GM12874 (cell line): ENCODE results near the gene PCNX2.

Experiments
- TF ChIP-seq, protein P1 (sequence below): IDR thresholded peaks from 2 replicates; pipeline ENCODE4 v1.5.1; 2011; ENCODE audit warnings: low read depth, mild to moderate bottlenecking, control low read depth, low read length, moderate library complexity; ENCODE audit not compliant: insufficient read depth

PCNX2 gene

DNA sequence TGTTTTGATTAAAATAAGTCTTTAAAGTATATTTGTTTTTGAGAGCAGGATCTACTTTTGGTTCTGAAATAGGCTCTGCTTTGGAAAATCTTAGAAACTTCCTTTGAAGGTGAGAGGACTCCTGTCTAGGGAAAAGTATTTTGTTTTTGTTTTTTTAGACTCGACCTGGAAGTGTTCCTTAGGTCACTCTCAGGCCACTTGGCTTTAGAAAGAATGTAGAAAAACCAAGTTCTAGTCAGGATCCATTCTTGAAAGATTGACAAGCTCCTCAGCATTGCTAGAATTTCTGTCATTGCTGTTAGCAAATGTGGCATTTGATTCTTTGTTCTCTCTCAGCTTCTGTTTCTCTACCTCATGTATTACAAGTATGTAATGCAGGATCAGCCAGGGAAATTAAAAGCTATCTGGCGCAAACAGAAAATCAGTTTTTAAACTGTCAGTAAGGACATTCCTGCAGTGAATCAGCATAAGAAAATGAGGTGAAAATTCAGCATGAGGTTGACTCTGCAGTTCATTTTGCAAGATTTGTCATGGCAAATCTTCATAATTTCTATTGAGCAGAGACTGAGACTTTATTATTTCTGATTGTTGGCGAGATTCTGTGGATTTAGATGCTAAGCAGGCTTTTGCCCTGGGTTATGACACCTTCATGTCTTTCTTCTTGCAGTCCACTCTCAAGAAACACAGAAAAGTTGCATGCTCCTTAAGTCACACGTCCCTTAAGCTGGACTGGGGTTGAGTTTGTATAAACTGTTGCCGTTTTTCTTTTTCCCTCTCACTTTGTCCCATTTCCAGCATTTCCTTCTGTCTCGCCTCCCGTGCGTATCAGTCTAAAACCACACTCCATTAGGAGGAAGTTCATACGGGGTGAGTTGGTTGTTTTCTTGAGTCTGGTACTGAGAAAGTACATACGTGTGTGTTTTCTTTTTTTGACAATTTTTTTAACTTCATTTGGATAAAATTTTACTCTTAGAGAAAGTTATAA lies 332.5 kb downstream of the PCNX2 start:
- TF ChIP-seq, protein P1, sequence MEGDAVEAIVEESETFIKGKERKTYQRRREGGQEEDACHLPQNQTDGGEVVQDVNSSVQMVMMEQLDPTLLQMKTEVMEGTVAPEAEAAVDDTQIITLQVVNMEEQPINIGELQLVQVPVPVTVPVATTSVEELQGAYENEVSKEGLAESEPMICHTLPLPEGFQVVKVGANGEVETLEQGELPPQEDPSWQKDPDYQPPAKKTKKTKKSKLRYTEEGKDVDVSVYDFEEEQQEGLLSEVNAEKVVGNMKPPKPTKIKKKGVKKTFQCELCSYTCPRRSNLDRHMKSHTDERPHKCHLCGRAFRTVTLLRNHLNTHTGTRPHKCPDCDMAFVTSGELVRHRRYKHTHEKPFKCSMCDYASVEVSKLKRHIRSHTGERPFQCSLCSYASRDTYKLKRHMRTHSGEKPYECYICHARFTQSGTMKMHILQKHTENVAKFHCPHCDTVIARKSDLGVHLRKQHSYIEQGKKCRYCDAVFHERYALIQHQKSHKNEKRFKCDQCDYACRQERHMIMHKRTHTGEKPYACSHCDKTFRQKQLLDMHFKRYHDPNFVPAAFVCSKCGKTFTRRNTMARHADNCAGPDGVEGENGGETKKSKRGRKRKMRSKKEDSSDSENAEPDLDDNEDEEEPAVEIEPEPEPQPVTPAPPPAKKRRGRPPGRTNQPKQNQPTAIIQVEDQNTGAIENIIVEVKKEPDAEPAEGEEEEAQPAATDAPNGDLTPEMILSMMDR: no peak

DNA sequence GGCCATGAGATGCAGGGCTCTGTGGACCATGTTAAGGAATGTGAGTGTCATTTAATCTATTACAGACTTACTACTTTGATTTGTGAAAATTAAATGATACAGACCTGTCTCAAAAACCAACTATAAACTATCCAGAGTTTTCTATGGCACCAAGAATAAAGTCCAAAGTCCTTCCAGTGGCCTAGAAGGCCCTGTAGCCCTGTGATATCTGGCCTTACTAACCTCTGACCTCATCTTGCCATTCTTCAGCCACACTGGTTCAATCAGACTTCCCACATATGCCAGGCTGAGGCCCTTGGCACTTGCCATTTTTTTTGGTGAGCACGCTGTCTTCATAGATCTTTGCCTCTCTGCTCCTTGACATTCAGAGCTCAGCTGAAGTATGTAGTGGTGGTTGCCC lies 337.5 kb downstream of the PCNX2 start:
- TF ChIP-seq, protein P1: no peak

DNA sequence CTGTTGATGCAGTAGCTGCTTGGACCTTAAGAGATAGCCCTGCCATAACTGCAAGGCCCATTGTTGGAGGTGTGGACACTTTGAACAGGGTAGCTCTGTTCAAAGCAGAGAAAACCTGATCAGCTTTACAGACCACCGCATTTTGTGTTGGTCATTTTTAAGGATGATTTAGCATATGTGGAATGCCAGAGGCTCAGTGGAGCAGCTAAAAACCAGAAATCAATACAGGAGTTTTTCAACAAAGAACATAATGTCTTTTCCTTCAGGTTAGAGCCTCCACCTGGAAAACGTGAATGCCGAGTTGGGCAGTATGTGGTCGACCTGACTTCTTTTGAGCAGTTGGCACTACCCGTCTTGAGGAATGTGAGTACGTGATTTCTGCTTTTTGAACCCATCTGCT lies 339.4 kb downstream of the PCNX2 start:
- TF ChIP-seq, protein P1: no peak

DNA sequence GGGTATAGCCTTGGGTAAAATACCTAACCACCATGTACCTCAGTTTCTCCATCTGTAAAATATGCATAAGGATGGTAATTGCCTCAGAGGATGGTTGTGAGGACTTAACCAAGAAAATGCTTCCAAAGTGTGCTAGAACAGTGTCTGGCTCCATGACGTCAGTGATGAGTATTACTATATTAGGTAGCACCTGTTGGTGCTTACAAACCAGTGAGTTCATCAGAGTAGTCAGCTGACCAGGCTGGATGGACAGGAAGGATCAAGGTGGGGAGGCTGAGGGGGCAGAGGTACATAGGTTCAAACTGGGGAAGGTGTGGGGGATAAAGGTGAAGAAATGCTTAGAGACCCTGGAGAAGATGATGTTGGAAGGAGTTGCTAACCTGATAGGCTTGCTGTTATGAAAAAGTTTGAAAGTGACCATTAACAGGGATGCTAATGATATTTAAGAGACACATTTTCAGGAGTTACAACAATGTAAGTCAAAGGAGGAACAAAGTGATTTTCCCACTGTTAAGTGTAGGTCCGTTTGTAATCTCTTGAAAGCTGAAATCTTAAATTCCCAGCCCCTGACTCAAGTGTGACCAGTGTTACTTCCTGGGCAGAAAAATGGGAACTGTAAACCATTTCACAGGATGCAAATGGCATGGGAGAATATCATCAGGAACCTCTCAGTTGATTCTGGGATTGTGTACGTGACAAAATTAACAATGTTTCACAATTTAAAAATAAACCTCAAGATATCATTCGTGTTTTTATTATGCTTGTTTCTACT lies 340.7 kb downstream of the PCNX2 start:
- TF ChIP-seq, protein P1: no peak

DNA sequence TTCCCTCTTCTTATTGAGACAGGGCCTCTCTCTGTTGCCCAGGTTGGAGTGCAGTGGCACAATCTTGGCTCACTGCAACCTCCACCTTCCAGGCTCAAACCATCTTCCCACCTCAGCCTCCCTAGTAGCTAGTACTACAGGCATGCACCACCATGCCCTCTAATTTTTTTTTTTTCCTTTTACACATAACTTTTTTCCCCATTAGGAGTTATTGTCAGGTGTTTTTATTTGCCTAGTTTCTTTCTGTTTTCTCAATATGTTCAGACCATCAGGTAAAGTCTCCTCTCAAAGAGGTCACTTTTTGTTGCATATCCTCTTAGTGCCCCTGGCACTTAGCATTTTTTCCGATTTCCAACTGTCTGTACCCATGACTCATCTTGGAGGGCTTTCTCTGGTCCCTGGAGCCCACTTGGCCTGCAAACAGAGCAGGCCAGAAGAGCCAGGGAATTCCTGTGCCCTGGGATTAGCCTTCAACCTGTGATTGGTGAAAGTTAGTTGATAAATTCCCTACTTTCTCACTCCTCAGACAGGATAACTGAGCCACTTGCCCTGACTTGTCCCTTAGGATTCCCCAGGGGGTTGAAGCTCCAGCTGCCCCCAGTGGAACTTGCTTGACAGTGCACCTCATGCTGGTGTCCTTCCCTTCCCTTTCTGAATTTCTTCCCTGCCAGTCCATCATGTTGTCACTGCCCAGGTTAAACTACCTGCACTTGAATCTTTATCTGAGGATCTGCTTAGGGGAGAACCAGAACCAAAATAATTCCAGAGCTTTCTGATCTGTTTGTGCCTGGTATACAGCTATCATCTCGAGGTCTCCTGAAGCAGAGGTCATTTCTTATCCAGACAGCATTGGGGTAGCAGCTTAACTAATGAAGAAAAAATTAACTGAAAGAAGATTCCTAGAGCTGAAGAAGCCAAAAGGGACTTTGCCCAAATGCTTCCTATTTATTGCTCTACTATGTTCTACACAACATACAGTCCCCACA lies 342.7 kb downstream of the PCNX2 start:
- TF ChIP-seq, protein P1: peak; percentile 79

DNA sequence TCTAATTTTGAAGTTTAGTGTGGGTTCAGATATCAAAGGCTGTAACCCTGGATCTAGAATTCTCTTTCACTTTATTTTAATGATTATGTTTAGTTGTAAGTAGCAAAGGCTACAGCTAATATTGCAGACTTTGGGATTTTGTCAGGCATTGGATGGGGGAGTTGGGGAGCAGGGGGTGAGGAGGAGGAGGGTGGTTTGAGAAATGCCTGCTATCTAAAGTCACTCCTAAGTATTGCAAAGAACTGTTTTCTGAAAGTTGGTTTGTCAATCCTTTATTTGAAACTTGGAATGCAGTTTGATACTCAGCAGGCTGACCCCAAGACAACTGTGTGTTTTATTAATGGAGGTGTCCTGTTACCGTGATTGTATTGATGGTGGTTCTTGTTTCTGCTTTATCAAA lies 343.9 kb downstream of the PCNX2 start:
- TF ChIP-seq, protein P1: no peak

DNA sequence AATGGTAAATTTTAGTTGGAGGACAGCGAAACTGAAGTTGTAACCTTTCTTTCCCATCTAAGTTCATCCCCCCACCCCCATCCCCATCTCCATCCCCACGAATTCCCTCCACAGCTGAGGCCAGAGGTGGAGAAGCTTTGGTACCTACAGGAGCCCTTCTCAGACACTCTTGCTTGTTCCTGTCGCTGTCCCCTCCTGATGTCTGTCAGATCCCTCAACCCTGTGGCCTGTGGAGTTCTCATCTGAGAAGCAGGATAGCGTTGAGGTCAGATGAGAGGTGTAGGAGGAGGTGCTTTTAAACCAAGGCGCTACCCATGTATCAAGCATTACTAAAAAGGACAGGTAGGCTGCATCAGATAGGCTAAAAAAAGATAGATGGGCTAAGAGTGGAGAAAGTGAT lies 344.3 kb downstream of the PCNX2 start:
- TF ChIP-seq, protein P1: no peak
